Dedifferentiated amniotic fluid mesenchymal stem cell (primary cell): ENCODE data around the gene CHRNA4.
"Not testable (repeated sequence)": the region's sequence is repeated elsewhere in the genome, so short reads cannot be mapped to it uniquely, and the experiment has no call there.

Source experiments
- DNase-seq: peaks from one replicate; pipeline ENCODE4 v3.0.0-alpha.2; 2016; ENCODE audit errors: extremely low spot score

CHRNA4 gene

GRCh38 chr20:63309261-63310071 is 51.7 kb downstream of the CHRNA4 start:
- no peak for DNase-seq

DNA sequence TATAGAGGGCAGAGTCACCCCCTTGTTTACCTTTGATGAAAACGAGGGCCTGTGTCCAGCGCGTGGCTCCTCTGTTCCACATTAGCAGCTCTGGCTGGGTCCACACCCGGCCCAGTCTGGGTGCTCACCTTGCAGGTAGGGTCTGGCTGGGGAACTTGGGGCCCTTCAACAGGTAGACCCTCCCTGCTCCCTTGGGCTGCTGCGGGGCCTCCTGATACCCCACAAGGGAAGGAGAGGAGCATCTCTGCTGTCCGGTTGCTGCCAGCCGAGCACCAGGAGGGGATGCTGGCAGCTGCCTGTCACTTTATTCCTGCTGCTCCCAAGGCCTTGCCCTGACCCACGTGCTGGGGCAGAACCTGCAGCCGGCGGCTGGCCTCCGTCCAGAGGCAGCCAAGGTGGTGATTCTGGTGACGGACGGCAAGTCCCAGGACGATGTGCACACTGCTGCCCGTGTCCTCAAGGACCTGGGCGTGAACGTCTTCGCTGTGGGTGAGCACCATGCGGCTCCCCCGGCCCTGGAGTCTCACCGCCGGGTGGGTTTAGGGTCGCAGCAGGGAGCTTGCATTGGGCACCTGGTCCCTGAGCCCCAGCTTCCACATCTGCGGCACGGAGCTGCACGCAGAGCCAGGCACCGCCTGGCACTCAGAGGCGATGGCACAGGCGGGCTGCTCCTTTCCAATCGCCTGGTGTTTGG is 52.8 kb downstream of the CHRNA4 start:
- no peak for DNase-seq

GRCh38 chr20:63307538-63308217 is 53.5 kb downstream of the CHRNA4 start:
- no peak for DNase-seq

DNA sequence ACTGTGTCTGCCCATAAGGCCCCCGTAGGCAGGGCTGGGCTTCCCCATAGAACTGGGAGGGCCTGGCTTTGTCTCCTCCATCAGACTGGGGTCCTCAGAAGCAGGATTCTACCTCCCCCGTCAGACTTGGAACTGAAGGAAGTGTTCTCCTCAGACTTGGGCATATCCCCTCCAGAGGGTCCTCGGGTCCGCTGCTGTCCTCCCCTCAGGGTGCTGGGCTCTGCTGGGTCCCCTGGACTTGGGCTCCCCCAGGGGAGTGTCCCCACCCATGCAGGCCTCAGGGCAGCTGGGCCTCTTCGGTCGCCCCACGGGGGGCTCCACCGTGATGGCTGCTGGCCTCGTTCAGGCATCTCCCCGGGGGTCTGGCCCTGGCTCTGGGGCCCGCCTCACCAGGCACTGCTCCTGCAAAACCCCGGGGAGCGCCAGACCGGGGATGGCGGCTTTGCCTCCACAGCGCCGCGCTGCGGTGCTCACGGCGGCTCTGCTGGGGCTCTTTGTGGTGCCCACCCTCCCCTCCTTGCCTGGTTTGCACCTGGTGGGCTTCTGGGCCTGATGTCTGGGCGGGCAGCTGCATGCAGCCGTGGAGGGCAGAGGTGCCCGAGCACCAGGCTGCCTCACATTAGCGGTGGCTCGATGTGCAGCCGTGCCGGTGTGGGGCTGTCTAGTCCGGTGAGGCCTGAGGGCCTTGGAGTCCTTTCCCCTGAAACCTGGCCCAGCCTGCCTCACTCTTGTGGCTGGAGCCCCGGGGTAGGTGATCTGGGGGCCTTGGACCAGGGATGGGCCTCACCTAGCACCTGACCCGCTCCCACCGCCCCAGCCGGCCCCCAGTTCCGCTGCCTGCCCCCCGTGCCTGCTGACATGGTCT is 54.2 kb downstream of the CHRNA4 start:
- no peak for DNase-seq

DNA sequence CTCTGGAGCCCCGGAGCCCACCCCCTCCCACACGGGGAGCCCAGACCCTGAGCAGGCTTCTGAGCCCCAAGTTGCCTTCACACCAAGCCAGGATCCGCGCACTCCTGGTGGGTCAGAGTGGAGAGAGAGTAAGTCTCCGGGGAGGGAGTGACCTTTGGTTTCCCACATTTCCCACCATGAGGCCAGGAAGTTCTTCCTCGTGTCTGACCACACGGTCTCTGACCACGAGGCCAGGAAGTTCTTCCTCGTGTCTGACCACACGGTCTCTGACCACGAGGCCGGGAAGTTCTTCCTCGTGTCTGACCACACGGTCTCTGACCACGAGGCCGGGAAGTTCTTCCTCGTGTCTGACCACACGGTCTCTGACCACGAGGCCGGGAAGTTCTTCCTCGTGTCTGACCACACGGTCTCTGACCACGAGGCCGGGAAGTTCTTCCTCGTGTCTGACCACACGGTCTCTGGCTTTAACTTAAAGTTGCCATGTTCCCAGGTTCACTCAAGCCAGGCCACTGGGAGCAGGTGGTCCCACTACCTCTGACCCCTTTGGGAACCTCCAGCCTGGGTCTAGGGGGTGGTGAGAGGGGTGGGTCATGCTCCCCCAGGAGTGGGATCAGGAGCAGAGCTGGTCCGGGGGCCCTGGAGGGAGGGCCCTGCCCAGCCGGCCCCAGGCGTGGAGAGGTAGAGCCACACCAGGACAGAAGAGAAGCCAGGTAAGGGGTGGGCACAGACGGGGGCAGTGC is 55.0 kb downstream of the CHRNA4 start:
- not testable (repeated sequence) for DNase-seq

DNA sequence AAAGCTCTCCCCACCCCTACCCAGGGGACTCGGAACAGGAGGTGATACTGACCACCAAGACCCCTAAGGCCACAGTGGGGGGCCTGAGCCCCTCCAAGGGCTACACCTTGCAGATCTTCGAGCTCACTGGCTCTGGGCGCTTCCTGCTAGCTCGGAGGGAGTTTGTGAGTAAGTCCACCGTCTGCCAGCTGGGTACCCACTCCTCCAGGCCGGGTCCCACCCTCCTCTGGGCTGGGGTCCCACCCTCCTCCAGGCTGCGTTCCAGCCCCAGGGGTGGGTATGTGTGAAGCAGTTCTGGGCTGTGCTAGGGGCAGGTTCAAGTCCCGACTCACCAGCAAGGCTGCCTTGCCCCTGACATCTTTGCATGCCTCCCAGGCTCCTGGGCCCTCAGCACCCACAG is 55.8 kb downstream of the CHRNA4 start:
- no peak for DNase-seq

DNA sequence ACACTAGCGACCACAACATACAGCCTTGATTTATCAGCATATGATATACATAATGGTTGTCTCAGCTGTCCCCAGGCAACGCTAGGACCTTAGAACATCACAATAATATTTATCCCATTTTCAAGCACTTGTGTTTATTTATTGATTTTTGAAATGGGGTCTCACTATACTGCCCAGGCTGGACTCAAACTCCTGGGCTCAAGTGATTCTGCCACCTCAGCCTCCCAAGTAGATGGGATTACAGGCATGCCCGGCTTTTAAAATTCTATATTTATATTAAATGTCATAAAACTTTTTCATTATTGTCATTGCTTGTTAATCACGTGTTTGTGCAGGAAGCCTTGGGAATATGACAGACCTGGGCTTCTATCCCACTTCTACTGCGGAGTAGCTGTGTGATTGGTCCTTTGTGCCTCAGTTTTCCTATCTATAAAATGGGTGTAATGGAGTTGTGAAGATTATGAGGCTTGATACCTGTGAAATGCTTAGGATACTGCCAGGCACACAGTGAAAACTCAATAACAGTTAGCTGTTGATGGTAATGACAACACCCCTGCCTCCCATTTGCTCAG is 58.0 kb downstream of the CHRNA4 start:
- DNase-seq, result no peak

DNA sequence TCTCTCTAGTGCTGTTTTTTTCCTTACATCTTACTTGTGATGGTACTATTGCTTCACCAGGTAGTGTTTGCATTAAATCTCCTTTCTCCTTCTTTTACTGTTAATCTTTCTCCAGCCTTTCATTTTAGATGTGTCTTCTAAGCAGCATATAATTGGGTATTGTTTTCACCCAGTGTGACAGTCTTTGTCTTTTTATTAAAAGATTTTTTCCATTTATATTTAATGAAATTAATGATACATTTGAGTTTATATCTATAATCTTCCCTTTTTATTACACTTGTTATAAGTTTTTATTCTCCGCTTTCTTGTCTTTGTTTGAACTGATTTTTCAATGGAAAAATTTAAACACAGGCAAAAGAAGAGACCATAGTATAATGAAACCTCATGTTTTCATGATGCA is 59.5 kb downstream of the CHRNA4 start:
- no peak for DNase-seq

DNA sequence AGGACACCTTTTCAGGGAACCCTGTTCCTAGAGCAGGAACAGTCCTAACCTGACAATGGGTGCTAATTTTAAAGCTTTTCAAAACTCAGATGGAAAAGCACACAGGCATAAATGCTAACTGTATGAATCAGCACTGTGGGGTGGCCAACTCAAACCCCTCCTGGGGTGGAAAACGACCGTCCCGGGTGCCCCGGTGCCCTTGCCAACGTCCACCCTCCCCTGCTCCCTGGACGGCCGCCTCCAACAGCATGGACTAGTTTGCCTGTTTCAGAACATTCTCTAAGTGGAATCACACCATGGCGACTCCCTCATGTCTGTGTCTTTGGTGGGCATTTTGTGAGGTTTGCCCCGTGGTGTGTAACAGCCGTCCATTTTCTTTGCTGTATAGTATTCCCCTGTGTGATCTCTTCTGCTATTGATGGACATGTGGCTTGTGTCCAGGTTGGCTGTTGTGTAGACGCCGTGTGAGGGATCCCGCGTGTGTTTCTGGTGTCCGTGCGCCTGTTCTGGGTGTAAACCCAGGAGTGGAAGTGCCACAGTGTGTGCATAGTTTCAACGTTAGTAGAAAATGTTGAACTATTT is 62.3 kb downstream of the CHRNA4 start:
- no peak for DNase-seq

DNA sequence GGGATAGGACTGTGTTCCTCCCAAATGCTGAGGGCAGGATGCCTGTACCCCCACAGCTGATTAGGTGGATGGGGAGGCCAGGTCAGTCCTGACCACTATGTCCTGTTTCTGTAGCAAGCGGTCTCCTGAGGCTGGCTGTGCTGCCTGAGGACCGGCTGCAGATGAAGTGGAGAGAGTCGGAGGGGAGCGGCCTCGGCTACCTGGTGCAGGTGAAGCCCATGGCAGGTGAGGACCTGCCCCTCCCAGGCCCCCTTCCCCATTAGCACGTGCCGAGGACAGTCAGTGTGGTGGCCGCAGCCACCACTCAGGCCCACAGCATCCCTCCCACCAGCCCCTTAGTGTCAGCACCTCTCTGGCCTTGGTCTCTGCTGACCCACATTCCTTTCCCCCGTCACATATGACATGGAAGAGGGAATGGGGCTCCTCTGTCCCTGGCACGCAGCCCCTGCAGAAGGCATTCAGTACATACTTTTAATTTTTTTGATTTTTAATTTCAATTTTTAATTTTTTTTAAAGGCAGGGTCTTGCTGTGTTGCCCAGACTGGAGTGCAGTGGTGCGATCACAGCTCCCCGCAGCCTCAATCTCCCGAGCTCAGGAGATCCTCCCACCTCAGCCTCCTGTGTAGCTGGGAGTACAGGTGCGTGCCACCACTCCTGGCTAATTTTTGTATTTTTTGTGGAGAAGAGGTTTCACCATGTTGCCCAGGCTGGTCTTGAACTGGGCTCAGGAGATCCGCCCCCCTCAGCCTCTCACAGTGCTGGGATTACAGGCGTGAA is 63.2 kb downstream of the CHRNA4 start:
- DNase-seq, result no peak

- DNase-seq, result no peak
These were observed 63.8 kb downstream of the CHRNA4 start for GRCh38 chr20:63297371-63297781.

GRCh38 chr20:63296531-63297299 is 64.4 kb downstream of the CHRNA4 start:
- no peak for DNase-seq

- no peak for DNase-seq
These were observed 65.3 kb downstream of the CHRNA4 start for GRCh38 chr20:63295846-63296245.

- DNase-seq, result no peak
These were observed 65.7 kb downstream of the CHRNA4 start for GRCh38 chr20:63295422-63295821.

DNA sequence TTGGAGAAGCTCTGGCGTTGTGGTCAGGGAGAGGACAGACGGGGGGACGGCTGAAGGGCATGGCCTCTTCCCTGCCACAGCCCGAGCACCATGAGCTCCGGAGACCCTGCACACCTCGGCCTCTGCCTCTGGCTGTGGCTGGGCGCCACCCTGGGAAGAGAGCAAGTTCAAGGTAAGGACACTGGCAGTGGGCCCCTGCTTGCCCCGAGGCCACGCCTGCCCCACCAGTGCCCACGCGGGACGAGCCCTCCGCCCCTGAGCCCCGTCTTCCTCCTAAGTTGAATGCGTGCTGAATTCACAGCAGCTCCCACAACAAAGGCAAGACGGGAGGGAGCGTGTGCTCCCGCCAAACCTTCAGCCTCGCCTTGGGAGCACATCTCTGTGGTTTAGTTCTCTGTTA is 66.1 kb downstream of the CHRNA4 start:
- DNase-seq, result no peak

GRCh38 chr20:63294536-63294900 is 66.6 kb downstream of the CHRNA4 start:
- DNase-seq, result no peak

- no peak for DNase-seq
These were observed 67.1 kb downstream of the CHRNA4 start for GRCh38 chr20:63293871-63294535.

GRCh38 chr20:63293456-63293855 is 67.7 kb downstream of the CHRNA4 start:
- DNase-seq, result no peak
